DND-41 (cell line): ENCODE data around the gene CREBBP.

Experiments
- CTCF ChIP-seq: IDR thresholded peaks from 2 replicates; pipeline ENCODE4 v1.5.1; 2012; ENCODE audit warnings: borderline replicate concordance, low read length, moderate library complexity, mild to moderate bottlenecking; ENCODE audit not compliant: poor library complexity, severe bottlenecking; ENCODE audit errors: extremely low read depth
- EZH2 ChIP-seq: IDR thresholded peaks from 3 replicates; pipeline ENCODE4 v1.6.1; 2012; ENCODE audit warnings: borderline replicate concordance, low read depth, mild to moderate bottlenecking, moderate library complexity, low read length, inconsistent platforms; ENCODE audit not compliant: severe bottlenecking

- TF ChIP-seq CTCF (no peak), EZH2 (no peak)
Measured at GRCh38 chr16:3804426-3805016, 76.0 kb downstream of the CREBBP start.
